HG02759 (cell line): ENCODE data around the gene SLC35F5.
"Not testable (repeated sequence)": the region's sequence is repeated elsewhere in the genome, so short reads cannot be mapped to it uniquely, and the experiment has no call there.

Source experiments
- ATAC-seq: cut with Tn5 transposase; IDR thresholded peaks from one replicate; pipeline ENCODE4 v1.9.1; 2021; ENCODE audit warnings: mild to moderate bottlenecking, moderate library complexity; ENCODE audit not compliant: unreplicated experiment

Gene SLC35F5

DNA sequence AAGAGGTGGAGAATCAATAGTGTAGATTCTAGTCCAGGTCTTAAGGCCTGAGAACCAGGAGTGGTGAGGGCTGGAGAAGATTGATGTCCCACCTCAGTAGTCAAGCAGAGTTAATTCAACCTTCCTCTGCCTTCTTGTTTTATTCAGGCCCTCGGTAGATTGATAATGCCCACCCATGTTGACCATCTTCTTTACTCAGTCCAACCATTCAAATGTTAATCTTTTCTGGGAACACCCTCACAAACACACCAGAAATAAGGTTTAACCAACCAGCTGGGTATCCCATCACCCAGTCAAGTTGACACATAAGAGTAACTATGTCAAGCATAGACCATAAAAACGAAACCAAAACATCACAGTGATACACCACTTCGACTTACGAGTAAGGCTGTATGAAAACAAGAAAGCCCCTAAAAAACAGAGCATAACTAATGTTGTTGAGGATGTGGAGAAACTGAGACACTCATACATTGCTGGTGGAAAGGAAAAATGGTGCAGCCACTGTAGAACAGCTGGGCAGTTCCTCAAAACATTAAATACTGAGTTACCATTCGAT is 57.5 kb downstream of the SLC35F5 start:
- ATAC-seq: peak; percentile 79

DNA sequence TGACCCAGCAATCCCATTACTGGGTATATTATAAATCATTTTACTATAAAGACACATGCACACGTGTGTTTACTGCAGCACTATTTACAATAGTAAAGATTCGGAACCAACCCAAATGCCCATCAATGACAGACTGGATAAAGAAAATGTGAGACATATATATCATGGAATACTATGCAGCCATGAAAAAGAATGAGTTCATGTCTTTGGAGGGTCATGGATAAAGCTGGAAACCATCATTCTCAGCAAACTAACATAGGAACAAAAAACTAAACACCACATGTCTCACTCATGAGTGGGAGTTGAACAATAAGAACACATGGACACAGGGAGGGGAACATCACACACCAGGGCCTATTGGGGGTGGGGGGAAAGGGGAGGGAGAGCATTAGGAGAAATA is 58.2 kb downstream of the SLC35F5 start:
- not testable (repeated sequence) for ATAC-seq

DNA sequence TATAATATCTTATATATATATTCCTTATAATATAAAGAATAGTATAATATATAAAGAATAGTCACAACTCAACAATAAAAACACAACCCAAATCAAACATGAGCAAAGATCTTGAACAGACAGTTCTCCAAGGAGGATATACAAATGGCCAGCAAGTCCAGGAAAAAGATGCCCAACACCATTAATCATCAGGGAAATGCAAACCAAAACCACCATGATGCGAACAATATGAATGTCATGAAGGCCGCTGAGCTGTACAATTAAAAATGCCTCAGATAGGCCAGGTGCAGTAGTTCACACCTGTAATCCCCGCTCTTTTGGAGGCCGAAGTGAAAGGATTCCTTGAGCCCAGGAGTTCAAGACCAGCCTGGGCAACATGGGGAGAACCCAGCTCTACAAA is 58.9 kb downstream of the SLC35F5 start:
- no peak for ATAC-seq

DNA sequence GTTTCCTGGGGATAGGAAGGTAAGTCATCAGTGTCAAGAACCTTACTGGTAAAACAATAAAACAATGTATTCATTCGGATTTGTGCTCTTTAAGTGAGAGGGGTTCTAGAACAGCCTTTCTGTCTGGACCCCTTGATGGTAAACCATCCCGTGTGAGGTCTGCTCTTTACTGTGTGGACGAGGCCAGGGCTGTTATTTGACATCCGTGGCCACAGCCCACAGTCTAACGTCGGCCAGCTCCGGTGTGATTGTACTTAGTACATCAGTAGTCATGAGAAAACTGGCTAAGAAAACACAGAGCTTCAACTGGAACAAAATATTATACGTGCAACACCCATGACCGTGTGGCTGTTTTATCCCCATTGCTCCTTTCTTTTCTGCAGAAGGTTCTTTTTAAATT is 62.0 kb downstream of the SLC35F5 start:
- ATAC-seq: no peak

DNA sequence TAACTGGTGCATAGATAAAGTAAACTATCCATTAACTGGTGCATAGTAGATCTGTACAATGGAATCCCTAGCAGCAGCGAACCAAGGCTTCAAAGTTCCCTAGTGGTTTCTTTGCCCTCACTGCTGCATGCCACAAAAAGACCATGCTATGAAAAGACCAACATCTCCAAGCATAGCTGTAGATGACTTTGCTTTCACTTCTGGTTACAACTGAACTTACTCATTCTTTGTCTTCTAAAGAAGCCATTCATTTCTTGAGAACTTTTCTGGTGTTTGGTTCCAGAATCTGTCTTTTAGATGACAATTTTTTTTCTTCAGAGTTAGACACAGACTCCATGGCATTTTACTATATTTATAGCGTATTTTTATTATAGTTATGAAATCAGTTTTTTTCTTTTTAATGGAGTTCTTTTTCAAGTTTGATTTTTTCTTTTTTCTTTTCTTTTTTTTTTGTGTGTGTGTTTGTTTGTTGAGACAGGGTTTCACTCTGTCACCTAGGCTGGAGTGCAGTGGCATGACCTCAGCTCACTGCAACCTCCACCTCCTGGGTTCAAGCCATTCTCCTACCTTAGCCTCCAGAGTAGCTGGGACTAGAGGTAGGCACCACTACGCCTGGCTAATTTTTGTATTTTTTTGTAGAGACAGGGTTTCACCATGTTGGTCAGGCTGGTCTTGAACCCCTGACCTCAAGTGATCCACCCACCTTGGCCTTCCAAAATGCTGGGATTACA is 63.6 kb downstream of the SLC35F5 start:
- ATAC-seq: peak; percentile 76

DNA sequence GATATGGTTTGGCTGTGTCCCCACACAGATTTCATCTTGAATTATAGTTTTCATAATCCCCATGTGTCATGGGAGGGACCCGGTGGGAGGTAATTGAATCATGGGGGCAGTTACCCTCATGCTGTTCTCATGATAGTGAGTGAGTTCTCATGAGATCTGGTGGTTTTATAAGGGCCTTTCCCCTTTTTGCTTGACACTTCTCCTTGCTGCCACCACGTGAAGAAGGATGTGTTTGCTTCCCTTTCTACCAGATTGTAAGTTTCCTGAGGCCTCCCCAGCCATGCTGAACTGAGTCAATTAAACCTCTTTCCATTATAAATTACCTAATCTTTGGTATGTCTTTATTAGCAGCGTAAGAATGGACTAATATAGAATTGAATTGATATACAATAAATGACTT is 65.6 kb downstream of the SLC35F5 start:
- not testable (repeated sequence) for ATAC-seq

DNA sequence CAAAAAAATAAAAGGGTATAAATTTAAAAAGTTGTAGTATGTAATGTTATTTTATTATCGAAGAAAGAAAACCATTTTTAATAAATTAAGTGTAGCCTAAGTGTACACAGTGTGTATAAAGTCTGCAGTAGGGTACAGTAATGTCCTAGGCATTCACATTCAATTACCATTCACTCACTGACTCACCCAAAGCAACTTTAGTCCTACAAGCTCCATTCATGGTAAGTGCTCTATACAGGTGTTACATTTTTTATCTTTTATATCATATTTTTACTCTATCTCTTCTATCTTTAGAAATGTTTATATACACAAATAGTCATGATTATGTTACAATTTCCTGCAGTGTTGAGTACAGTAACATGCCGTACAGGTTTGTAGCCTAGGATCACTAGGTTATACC is 69.9 kb downstream of the SLC35F5 start:
- no peak for ATAC-seq

DNA sequence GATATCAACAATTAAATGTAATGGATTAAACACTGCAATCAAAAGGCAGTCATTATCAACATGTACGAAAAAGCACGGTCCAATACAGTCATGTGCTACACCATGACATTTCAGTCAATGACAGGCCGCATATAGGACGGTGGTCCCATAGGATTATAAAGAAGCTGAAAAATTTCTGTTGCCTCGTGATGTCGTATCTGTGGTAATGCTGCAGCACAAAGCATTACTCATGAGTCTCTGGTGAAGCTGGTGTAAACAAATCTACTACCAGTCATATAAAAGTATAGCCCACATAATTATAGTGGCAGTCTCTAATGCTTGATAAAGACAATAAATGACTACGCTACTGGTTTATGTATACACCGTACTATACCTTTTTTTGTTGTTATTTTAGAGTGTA is 71.0 kb downstream of the SLC35F5 start:
- no peak for ATAC-seq

DNA sequence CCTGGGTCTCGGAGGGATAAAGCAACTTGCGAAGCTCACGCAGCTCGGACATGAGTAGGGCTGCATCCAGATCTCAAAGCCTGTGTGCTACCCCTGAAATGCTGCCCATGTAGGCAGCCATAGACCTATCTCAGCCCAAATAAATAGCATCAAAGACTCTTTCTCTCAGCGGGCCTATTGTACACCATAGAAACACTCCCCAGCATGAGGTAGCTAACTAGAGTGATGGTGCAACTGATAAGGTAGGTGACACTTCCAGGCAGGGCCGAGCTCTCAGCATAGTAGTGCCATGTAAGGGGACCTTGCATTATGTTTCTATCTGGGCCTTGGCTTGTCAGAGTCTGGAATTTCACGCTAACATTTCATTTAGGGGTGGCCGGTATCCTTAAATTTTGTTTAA is 77.0 kb downstream of the SLC35F5 start:
- no peak for ATAC-seq

DNA sequence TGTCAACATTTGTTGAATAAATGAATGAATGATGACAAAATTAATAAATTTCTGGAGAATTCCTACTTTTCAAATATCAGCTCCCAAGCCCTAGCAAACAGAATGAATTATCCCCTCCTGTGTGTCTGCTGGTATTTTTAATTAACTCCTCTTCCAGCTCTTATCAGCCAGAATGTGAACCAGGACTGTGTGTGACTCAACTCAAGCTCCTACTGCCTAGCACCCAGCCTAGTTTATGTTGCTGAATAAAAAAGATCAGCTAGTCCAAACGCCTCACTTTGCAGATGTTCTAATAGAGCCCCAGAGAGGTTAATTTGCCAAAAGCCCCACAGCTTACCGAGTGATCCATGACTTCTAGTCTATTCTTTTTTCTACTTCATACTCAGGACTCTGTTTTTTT is 79.1 kb downstream of the SLC35F5 start:
- ATAC-seq: no peak

DNA sequence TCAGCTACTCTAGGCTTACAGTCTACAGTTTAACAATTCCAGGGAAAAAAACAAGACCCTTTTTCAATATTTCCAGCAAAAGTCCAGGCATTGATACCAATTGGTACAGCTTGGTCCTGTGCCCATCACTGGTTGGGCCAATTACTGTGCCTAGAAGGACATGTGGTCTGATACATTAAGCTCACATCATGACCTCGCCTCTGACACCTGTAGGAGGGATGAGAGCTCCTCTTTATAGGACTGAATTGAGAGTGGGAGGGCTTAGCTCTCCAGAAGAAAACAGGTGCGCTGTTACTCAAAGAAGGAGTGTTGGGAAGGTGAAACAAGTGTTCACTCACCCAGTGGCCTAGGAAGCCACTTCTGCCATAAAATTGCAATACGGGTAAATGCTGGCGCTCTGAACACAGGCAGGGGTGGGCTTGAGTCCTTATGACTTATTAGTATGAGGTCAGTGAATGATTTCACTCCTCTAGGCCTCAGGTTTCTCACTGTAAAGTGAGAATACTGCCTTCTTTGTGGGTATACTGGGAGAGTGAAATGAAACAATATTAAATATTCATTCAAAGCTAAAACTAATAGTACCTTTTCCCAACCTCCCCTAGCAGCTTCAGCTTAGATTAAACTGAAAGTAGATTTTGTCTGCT is 79.7 kb downstream of the SLC35F5 start:
- ATAC-seq: no peak

DNA sequence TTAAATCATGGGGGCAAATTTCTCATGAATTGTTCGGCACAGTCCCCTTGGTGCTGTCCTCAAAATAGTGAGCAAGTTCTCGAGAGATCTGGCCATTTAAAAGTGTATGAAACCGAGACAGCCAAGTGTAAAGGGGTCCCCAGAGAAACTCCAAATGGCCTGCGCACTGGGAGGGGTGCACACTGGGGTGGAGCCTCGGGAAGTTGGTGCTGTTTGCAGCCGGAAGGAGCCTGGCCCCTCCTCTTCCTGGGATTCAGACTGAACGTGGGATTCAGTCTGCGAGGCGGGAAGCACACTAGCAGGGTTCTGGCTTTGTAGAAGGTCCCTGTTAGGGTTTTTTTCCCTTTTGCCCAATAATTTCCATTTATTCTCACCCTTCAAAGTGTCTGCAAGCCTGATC is 80.6 kb downstream of the SLC35F5 start:
- no peak for ATAC-seq

DNA sequence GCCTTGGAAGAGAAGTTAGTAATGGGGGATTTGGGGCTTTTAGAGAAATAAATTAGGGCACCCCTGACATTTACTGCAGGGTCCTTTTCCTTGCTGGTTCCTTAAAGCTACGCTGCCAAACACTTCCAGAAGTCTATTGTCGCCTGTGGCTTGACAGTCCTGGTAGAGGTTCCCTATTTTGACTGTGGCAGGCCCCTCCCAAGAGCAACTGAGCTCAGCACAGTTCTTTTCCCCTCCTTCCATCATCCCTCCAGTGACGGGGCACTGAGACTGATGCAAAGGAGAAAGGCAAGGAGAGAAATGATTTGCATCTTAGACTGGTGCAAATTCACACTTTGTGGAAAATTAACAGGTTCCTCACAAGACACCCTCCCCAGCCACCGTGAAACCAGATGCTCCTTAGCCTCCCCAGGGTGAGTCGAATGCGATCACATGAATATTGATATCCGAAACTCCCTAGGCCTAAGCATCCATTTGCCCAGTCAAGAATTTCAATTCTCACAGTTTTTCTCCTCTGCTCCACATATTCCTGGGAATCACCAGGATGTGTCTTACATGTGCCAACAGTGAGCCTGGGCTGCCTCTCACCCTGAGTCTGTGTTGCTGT is 84.0 kb downstream of the SLC35F5 start:
- ATAC-seq: no peak

DNA sequence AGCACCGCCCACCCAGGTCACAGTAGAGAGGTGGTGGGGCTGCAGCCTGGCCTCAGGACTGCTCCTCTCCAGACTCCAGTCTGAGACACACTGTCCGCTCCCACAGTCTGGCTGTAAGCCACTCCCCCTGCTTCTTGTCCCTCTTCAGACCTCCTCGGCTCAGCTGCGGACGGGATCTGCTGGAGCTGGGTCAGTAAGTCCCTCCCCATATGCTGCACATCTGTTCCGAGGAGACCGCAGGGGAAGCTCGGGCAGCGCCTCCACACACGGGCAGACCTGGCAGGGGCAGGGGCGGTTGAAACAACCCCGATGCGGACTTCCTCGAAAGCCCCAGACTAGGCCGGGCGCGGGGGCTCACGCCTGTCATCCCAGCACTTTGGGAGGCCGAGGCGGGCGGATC is 87.4 kb downstream of the SLC35F5 start:
- not testable (repeated sequence) for ATAC-seq

DNA sequence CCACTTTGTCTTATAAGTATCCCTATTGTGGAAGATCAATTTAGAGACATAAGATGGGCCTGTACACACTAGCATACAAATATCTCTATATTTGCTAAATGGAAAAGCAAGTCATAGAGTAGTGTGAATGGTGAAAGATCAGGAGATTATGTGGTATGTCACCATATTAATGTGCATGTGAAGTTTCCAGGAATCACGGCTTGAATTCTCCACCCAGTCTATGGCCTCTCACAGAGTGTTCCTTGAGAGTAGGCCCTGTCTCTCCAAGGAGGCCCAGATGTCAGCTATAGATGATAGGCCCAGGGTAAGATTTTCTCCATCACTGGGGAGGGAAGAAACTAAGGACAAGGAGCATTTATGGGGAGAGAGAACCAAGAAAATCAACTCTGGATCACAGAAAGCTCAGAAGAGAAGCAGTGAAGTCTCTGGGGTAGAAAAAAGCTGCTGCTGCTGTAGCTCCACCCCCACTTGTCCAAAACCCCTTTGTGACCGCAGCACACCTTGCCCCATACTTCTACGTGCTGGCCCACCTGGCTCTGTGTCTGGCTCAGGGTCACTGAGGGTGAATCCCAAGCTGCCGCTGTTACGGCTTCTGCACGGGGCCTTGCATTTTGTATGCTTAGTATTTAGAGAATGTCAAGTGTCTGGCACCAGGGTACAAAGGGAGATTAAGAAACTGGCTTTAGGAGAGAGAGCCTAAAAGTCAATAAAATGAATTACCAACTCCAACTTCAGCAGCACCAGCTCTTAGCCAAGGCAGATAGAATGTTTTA is 91.5 kb downstream of the SLC35F5 start:
- not testable (repeated sequence) for ATAC-seq

DNA sequence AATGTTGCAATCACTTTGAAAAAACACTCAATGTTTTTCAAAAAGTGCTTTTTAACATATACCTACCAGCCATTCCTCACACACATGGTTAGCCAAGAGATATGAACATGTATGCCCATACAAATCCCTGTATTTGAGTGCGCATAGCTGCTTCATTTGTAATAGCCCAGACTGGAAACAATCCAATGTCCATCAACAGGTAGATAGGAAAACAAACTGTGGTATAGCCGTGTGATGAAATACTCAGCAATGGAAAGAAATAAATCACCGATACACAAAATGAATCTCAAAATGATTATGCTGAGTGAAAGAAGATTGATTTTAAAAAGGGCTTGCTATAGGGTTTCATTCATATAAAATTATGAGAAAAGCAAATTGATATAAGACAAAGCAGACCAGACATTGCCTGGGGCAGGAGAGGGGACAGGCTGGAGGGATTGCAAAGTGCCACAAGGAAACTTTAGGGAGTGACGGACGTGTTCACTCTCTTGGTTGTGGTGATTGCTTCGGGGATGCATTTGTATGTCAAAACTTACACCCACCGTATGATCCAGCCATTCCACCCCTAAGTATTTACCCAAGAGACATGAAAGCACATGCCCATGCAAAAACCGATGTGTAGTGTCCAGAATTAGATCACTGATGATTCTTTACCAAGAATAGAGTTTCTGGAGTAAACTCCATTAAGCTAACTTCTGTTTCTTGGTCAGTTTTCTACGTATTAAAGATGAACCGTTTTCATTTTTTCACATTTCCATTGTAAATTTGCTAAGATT is 93.0 kb downstream of the SLC35F5 start:
- ATAC-seq: not testable (repeated sequence)
